HEK293 (cell line): Measurements from ENCODE around the gene SRD5A1.

Experiments
- CTCF ChIA-PET: fragments of 350-600 bp; formaldehyde crosslinking; extraction: SDS; loops from one replicate; lab custom pipeline; 2021; ENCODE audit warnings: antibody characterized with exemption; lab: Yijun Ruan, JAX
- POLR2A ChIA-PET: fragments of 300-600 bp; formaldehyde crosslinking; extraction: SDS; loops from one replicate; lab custom pipeline; 2020; ENCODE audit warnings: antibody characterized with exemption, inconsistent platforms; lab: Yijun Ruan, JAX
- H3K27ac ChIP-seq: fragments of 200-500 bp; sonication (Bioruptor generic); 2 replicates; pipeline ENCODE4 v1.5.1; 2014; ENCODE audit warnings: low read depth, low read length, control low read depth, inconsistent platforms; ENCODE audit errors: extremely low read depth
- H3K36me3 ChIP-seq, 2 experiments: fragments of 200-500 bp in 1 of 2; sonication (Bioruptor generic) in 1 of 2; 1 replicate in 1 of 2; 2 replicates in 1 of 2; pipeline ENCODE4 v1.5.1; 2014 to 2017; ENCODE audit warnings: inconsistent platforms in 2 of 2, low read length in 2 of 2; ENCODE audit not compliant: control insufficient read depth in 2 of 2, insufficient read depth in 1 of 2
- H3K4me1 ChIP-seq: fragments of 200-500 bp; sonication (Bioruptor generic); 2 replicates; pipeline ENCODE4 v1.5.1; 2014; ENCODE audit warnings: mild to moderate bottlenecking, low read length, inconsistent platforms; ENCODE audit not compliant: control insufficient read depth, insufficient read depth
- H3K4me3 ChIP-seq: 2 replicates; pipeline ENCODE4 v1.5.1; 2011; ENCODE audit warnings: low read depth, mild to moderate bottlenecking, control low read depth, low read length, moderate library complexity
- H3K9me3 ChIP-seq: fragments of 200-500 bp; sonication (Bioruptor generic); 2 replicates; pipeline ENCODE4 v1.5.1; 2014; ENCODE audit warnings: low read depth, low read length, inconsistent platforms; ENCODE audit not compliant: control insufficient read depth, insufficient read depth
- FEZF1 ChIP-seq: fragments of 450-650 bp; formaldehyde crosslinking; IDR thresholded peaks from 2 replicates; pipeline ENCODE4 v1.5.1; 2016; ENCODE audit warnings: missing biosample characterization, missing genetic modification characterization
- GLIS1 ChIP-seq: fragments of 450-650 bp; formaldehyde crosslinking; IDR thresholded peaks from 2 replicates; pipeline ENCODE4 v1.5.1; 2016; ENCODE audit warnings: missing biosample characterization, missing genetic modification characterization
- HOXC10 ChIP-seq: sonication (generic); formaldehyde crosslinking; IDR thresholded peaks from 2 replicates; pipeline ENCODE4 v1.8.1; 2023; ENCODE audit warnings: mild to moderate bottlenecking, missing genetic modification reagents
- KLF1 ChIP-seq: fragments of 450-650 bp; formaldehyde crosslinking; IDR thresholded peaks from 2 replicates; pipeline ENCODE4 v1.5.1; 2016; ENCODE audit warnings: missing biosample characterization, missing genetic modification characterization
- OVOL3 ChIP-seq: fragments of 450-650 bp; formaldehyde crosslinking; IDR thresholded peaks from 2 replicates; pipeline ENCODE4 v1.5.1; 2016; ENCODE audit warnings: missing biosample characterization, missing genetic modification characterization
- PRDM6 ChIP-seq: fragments of 450-650 bp; formaldehyde crosslinking; IDR thresholded peaks from 2 replicates; pipeline ENCODE4 v1.5.1; 2017; ENCODE audit warnings: missing biosample characterization, missing genetic modification characterization
- SALL2 ChIP-seq: fragments of 450-650 bp; formaldehyde crosslinking; IDR thresholded peaks from 2 replicates; pipeline ENCODE4 v1.5.0; 2017; ENCODE audit warnings: missing biosample characterization, mild to moderate bottlenecking, missing genetic modification characterization, borderline replicate concordance
- SETDB1 ChIP-seq: IDR thresholded peaks from one replicate; pipeline ENCODE4 v1.6.1; 2017; ENCODE audit warnings: mild to moderate bottlenecking, low read length, moderate library complexity, mixed read lengths; ENCODE audit not compliant: insufficient read length
- SP3 ChIP-seq: fragments of 450-650 bp; formaldehyde crosslinking; IDR thresholded peaks from 2 replicates; pipeline ENCODE4 v1.5.1; 2016; ENCODE audit warnings: missing biosample characterization, missing genetic modification characterization
- YY2 ChIP-seq: fragments of 450-650 bp; formaldehyde crosslinking; IDR thresholded peaks from 2 replicates; pipeline ENCODE4 v1.5.1; 2016; ENCODE audit warnings: missing biosample characterization, missing genetic modification characterization
- ZBTB10 ChIP-seq: fragments of 450-650 bp; formaldehyde crosslinking; IDR thresholded peaks from 2 replicates; pipeline ENCODE4 v1.5.1; 2016; ENCODE audit warnings: missing biosample characterization, missing genetic modification characterization
- ZBTB26 ChIP-seq: fragments of 450-650 bp; formaldehyde crosslinking; optimal IDR thresholded peaks from 2 replicates; pipeline ENCODE3; 2016; ENCODE audit warnings: missing biosample characterization, mild to moderate bottlenecking, missing genetic modification characterization
- ZFP3 ChIP-seq: fragments of 450-650 bp; formaldehyde crosslinking; IDR thresholded peaks from 2 replicates; pipeline ENCODE4 v1.5.1; 2016; ENCODE audit warnings: low read depth, missing biosample characterization, missing genetic modification characterization
- ZFP37 ChIP-seq: fragments of 450-650 bp; formaldehyde crosslinking; IDR thresholded peaks from 2 replicates; pipeline ENCODE4 v1.5.1; 2016; ENCODE audit warnings: missing biosample characterization, missing genetic modification characterization
- ZNF10 ChIP-seq: fragments of 450-650 bp; formaldehyde crosslinking; IDR thresholded peaks from 2 replicates; pipeline ENCODE4 v1.5.1; 2017; ENCODE audit warnings: missing biosample characterization, missing genetic modification characterization
- ZNF214 ChIP-seq: fragments of 450-650 bp; formaldehyde crosslinking; IDR thresholded peaks from 2 replicates; pipeline ENCODE4 v1.5.1; 2017; ENCODE audit warnings: missing biosample characterization, mild to moderate bottlenecking, missing genetic modification characterization, borderline replicate concordance
- ZNF223 ChIP-seq: fragments of 450-650 bp; formaldehyde crosslinking; IDR thresholded peaks from 2 replicates; pipeline ENCODE4 v1.5.1; 2016; ENCODE audit warnings: missing biosample characterization, missing genetic modification characterization
- ZNF37A ChIP-seq: fragments of 450-650 bp; IDR thresholded peaks from 2 replicates; pipeline ENCODE4 v1.5.1; 2018; ENCODE audit warnings: missing biosample characterization, missing genetic modification characterization
- ZNF391 ChIP-seq: fragments of 450-650 bp; formaldehyde crosslinking; IDR thresholded peaks from 2 replicates; pipeline ENCODE4 v1.5.1; 2016; ENCODE audit warnings: low read depth, missing biosample characterization, missing genetic modification characterization, borderline replicate concordance
- ZNF501 ChIP-seq: fragments of 450-650 bp; formaldehyde crosslinking; IDR thresholded peaks from 2 replicates; pipeline ENCODE4 v1.5.1; 2016; ENCODE audit warnings: missing biosample characterization, missing genetic modification characterization
- ZNF529 ChIP-seq: fragments of 450-650 bp; formaldehyde crosslinking; IDR thresholded peaks from 2 replicates; pipeline ENCODE4 v1.5.1; 2017; ENCODE audit warnings: missing genetic modification characterization, missing biosample characterization; ENCODE audit not compliant: insufficient replicate concordance
- ZNF600 ChIP-seq: fragments of 450-650 bp; formaldehyde crosslinking; IDR thresholded peaks from 2 replicates; pipeline ENCODE4 v1.5.1; 2016; ENCODE audit warnings: missing biosample characterization, missing genetic modification characterization
- ZNF664 ChIP-seq: fragments of 450-650 bp; formaldehyde crosslinking; IDR thresholded peaks from 2 replicates; pipeline ENCODE4 v1.5.1; 2016; ENCODE audit warnings: missing biosample characterization, missing genetic modification characterization
- ZNF677 ChIP-seq: fragments of 450-650 bp; IDR thresholded peaks from 2 replicates; pipeline ENCODE4 v1.5.0; 2018; ENCODE audit warnings: missing biosample characterization, mild to moderate bottlenecking, missing genetic modification characterization, moderate library complexity
- ZSCAN23 ChIP-seq: fragments of 450-650 bp; formaldehyde crosslinking; IDR thresholded peaks from 2 replicates; pipeline ENCODE4 v1.5.1; 2016; ENCODE audit warnings: missing biosample characterization, missing genetic modification characterization
- TF ChIP-seq, protein P1 (sequence below): fragments of 450-650 bp; formaldehyde crosslinking; IDR thresholded peaks from 2 replicates; pipeline ENCODE4 v1.5.1; 2016; ENCODE audit warnings: missing biosample characterization, missing genetic modification characterization
- TF ChIP-seq, protein P2 (sequence below): fragments of 450-650 bp; formaldehyde crosslinking; IDR thresholded peaks from 2 replicates; pipeline ENCODE4 v1.5.1; 2016; ENCODE audit warnings: missing biosample characterization, missing genetic modification characterization

SRD5A1 gene

DNA sequence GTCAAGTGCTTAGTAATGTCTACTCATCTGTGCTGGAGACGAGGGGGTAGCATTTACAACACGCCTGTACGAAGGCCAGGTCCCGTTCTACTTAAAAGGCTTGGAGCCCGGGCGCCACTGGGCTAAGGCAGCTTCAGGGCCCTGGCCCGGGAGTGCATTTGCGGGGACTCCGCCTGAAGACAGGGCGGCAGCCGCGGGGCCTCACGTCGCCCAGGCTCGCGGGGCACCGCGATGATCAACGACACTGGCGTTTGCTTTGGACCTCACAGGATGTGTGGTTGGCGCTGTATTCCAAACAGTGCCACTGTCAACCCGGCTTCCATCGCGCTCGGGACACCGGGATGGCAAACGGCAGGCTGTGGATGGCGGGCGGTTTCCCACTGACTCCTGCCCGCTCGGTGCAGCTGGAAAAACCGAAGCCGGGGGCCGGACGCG is 78.9 kb downstream of the SRD5A1 start (continued):
- TF ChIP-seq PRDM6 (no peak), ZNF529 (tag by site-specific recombination) (no peak), SP3 (tag by site-specific recombination) (peak; percentile 40; the same call in 1 of the 2 replicates), OVOL3 (tag by site-specific recombination) (0 out of 2 replicates have a peak, but pooled peaks have one; percentile 6), ZNF223 (tag by site-specific recombination) (no peak)

DNA sequence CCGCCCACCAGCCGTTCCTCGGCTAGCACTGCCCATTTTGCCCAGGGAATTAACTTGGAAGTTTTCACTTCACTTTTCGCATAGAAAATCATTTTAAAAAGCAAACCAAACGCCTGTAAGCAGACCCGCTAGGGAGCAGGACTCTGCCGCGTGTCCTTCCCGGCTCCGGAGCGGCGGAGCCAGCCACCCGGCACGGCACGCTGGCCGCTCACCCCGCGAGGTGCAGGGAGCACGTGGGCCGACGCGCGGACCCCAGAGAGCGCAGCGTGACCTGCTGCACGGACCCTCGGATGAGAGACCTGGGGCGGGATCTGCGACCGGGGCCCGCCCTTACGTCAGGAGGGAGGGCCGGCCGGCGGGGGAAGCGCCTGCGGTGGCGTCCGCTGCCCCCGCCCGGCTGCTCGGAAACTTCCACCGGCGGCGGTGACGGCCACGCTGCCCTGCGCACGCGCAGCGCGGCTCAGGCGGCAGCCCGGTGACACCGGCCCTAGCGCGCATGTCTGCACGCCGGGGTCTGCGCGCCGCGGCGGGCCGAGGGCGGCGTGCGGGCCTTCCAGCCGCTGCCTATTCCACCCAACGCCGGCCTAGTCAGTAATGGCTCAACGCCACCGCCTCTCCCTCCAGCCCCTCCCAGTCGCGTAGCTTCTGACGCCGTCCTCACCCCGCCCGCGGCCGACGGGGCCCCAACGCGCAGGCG is 79.5 kb downstream of the SRD5A1 start:
- Histone ChIP-seq H3K4me3 (peak overlapping the region; percentile 72), H3K4me1 (peaks cover 20% of the 10 kb centered on the region)
- CTCF ChIA-PET = interaction anchor here (0.5 kb wide), 1 partner anchor 981 kb away, joined by 3 read pairs; no protein-coding TSS in a partner anchor
- TF ChIP-seq ZNF677 (tag by site-specific recombination) (no peak), YY2 (tag by site-specific recombination) (no peak), ZNF664 (tag by site-specific recombination) (no peak), ZBTB26 (tag by site-specific recombination) (peak; percentile 96), ZFP3 (no peak), ZNF37A (tag by site-specific recombination) (peak; percentile 44; the same call in 1 of the 2 replicates), ZNF10 (tag by site-specific recombination) (no peak), ZBTB10 (peak; percentile 36; the same call in 1 of the 2 replicates), FEZF1 (tag by site-specific recombination) (no peak), ZSCAN23 (tag by site-specific recombination) (no peak), ZNF391 (no peak), SALL2 (tag by site-specific recombination) (no peak), ZNF214 (tag by site-specific recombination) (no peak), ZNF501 (tag by site-specific recombination) (no peak), SETDB1 (no peak), GLIS1 (tag by site-specific recombination) (no peak; the same call in 1 of the 2 replicates), ZNF600 (tag by site-specific recombination) (peak; percentile 81), HOXC10 (CRISPR knock-in tag) (no peak), KLF1 (tag by site-specific recombination) (peak; percentile 72), ZFP37 (tag by site-specific recombination) (no peak)
- TF ChIP-seq, protein P1, sequence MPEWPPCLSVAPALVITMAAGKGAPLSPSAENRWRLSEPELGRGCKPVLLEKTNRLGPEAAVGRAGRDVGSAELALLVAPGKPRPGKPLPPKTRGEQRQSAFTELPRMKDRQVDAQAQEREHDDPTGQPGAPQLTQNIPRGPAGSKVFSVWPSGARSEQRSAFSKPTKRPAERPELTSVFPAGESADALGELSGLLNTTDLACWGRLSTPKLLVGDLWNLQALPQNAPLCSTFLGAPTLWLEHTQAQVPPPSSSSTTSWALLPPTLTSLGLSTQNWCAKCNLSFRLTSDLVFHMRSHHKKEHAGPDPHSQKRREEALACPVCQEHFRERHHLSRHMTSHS (tag by site-specific recombination) = no peak
- TF ChIP-seq, protein P2, sequence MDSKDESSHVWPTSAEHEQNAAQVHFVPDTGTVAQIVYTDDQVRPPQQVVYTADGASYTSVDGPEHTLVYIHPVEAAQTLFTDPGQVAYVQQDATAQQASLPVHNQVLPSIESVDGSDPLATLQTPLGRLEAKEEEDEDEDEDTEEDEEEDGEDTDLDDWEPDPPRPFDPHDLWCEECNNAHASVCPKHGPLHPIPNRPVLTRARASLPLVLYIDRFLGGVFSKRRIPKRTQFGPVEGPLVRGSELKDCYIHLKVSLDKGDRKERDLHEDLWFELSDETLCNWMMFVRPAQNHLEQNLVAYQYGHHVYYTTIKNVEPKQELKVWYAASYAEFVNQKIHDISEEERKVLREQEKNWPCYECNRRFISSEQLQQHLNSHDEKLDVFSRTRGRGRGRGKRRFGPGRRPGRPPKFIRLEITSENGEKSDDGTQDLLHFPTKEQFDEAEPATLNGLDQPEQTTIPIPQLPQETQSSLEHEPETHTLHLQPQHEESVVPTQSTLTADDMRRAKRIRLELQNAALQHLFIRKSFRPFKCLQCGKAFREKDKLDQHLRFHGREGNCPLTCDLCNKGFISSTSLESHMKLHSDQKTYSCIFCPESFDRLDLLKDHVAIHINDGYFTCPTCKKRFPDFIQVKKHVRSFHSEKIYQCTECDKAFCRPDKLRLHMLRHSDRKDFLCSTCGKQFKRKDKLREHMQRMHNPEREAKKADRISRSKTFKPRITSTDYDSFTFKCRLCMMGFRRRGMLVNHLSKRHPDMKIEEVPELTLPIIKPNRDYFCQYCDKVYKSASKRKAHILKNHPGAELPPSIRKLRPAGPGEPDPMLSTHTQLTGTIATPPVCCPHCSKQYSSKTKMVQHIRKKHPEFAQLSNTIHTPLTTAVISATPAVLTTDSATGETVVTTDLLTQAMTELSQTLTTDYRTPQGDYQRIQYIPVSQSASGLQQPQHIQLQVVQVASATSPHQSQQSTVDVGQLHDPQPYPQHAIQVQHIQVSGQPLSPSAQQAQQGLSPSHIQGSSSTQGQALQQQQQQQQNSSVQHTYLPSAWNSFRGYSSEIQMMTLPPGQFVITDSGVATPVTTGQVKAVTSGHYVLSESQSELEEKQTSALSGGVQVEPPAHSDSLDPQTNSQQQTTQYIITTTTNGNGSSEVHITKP = peak; percentile 52

More for the DNA sequence above, 79.5 kb downstream of the SRD5A1 start:
- POLR2A ChIA-PET = interaction anchor here (1.0 to 2.3 kb wide), 5 partner anchors 8 to 273 kb away, joined by 3 to 13 read pairs (median 3); partner anchors contain the start of genes NSUN2 and SRD5A1
- H3K9me3 ChIP-seq = no peaks in the 10 kb centered on the region
- peak overlapping the region; percentile 94 for H3K27ac ChIP-seq
- peaks cover 0 to 19% of the 10 kb centered on the region in 2 experiments; a peak in 1 of 3 replicates for H3K36me3 ChIP-seq
